Stimulated activated naive CD8-positive, alpha-beta T cell treated with anti-CD3 and anti-CD28 coated beads, Interleukin-15, amount 100 ng/mL, for 72 hours (primary cell): ENCODE results near the gene FUT1.
"Not testable (repeated sequence)": the region's sequence is repeated elsewhere in the genome, so short reads cannot be mapped to it uniquely, and the experiment has no call there.

Source experiments
- ATAC-seq: fragments of 150-1000 bp; cut with Tn5 transposase; 2 replicates; pipeline ENCODE4 v1.10.0; 2021; ENCODE audit warnings: mild to moderate bottlenecking, moderate library complexity
- DNase-seq, 2 donors: peaks; one replicate each; pipeline ENCODE4 v3.0.0; 2021 to 2022
- H3K27ac Mint-ChIP-seq, 2 donors: one replicate each; pipeline ENCODE4 v1.8.0; 2022; ENCODE audit warnings: mild to moderate bottlenecking in 2 of 2, mixed read lengths in 2 of 2, moderate library complexity in 2 of 2
- H3K27me3 Mint-ChIP-seq: one replicate; pipeline ENCODE4 v1.8.0; 2022; ENCODE audit warnings: mixed read lengths
- H3K4me1 Mint-ChIP-seq: one replicate; pipeline ENCODE4 v1.8.0; 2022; ENCODE audit warnings: mild to moderate bottlenecking, mixed read lengths
- H3K4me3 Mint-ChIP-seq, 2 donors: one replicate each; pipeline ENCODE4 v1.8.0; 2022; ENCODE audit warnings: mild to moderate bottlenecking in 2 of 2, mixed read lengths in 2 of 2, moderate library complexity in 1 of 2
- H3K9me3 Mint-ChIP-seq, 2 donors: one replicate each; pipeline ENCODE4 v1.8.0; 2022; ENCODE audit warnings: mixed read lengths in 2 of 2

Gene FUT1

GRCh38 chr19:48737360-48737998, 15.0 kb downstream of the FUT1 start:
- no peak for ATAC-seq
- Mint-ChIP-seq H3K4me1 (peaks cover 36% of the 10 kb centered on the region), H3K4me3 (no peak overlapping the region), H3K27me3 (peaks cover 27% of the 10 kb centered on the region), H3K27ac (no peak overlapping the region), H3K9me3 (no peaks in the 10 kb centered on the region)
- DNase-seq = no peak

- no peak for ATAC-seq
- Mint-ChIP-seq H3K27ac (no peak overlapping the region), H3K9me3 (no peaks in the 10 kb centered on the region), H3K4me1 (peaks cover 20% of the 10 kb centered on the region), H3K4me3 (no peak overlapping the region), H3K27me3 (peaks cover 8% of the 10 kb centered on the region)
- no peak for DNase-seq
These were observed 17.3 kb downstream of the FUT1 start for GRCh38 chr19:48735031-48735615.

GRCh38 chr19:48734625-48735024, 17.8 kb downstream of the FUT1 start:
- ATAC-seq (no peak), DNase-seq (no peak)
- Mint-ChIP-seq H3K9me3 (no peaks in the 10 kb centered on the region), H3K4me1 (peaks cover 16% of the 10 kb centered on the region), H3K4me3 (no peak overlapping the region), H3K27me3 (peaks cover 3% of the 10 kb centered on the region), H3K27ac (no peak overlapping the region)

- Mint-ChIP-seq H3K27me3 (no peaks in the 10 kb centered on the region), H3K4me1 (peaks cover 6% of the 10 kb centered on the region), H3K4me3 (no peak overlapping the region), H3K27ac (no peak overlapping the region), H3K9me3 (peaks cover 8% of the 10 kb centered on the region in 2 donors)
- DNase-seq (no peak), ATAC-seq (no peak)
These were observed 21.0 kb downstream of the FUT1 start for GRCh38 chr19:48731452-48731851.

GRCh38 chr19:48728911-48729664, 23.4 kb downstream of the FUT1 start:
- DNase-seq = no peak
- peaks cover 23 to 24% of the 10 kb centered on the region in 2 donors for H3K9me3 Mint-ChIP-seq
- no peaks in the 10 kb centered on the region for H3K27me3 Mint-ChIP-seq
- no peak overlapping the region for H3K4me3 Mint-ChIP-seq
- H3K27ac Mint-ChIP-seq = peak overlapping the region in 1 of 2 donors; percentile 93
- H3K4me1 Mint-ChIP-seq = peaks cover 24% of the 10 kb centered on the region
- ATAC-seq = peak; percentile 33

- Mint-ChIP-seq H3K27ac (peak overlapping the region in 1 of 2 donors; percentile 87), H3K9me3 (peaks cover 23 to 24% of the 10 kb centered on the region in 2 donors), H3K4me3 (peak overlapping the region; percentile 59 to 61), H3K27me3 (no peaks in the 10 kb centered on the region), H3K4me1 (peaks cover 31% of the 10 kb centered on the region)
- peak; percentile 83 for ATAC-seq
- peak in 1 of 2 donors; percentile 39 for DNase-seq
These were observed 25.9 kb downstream of the FUT1 start for GRCh38 chr19:48726556-48726955.

DNA sequence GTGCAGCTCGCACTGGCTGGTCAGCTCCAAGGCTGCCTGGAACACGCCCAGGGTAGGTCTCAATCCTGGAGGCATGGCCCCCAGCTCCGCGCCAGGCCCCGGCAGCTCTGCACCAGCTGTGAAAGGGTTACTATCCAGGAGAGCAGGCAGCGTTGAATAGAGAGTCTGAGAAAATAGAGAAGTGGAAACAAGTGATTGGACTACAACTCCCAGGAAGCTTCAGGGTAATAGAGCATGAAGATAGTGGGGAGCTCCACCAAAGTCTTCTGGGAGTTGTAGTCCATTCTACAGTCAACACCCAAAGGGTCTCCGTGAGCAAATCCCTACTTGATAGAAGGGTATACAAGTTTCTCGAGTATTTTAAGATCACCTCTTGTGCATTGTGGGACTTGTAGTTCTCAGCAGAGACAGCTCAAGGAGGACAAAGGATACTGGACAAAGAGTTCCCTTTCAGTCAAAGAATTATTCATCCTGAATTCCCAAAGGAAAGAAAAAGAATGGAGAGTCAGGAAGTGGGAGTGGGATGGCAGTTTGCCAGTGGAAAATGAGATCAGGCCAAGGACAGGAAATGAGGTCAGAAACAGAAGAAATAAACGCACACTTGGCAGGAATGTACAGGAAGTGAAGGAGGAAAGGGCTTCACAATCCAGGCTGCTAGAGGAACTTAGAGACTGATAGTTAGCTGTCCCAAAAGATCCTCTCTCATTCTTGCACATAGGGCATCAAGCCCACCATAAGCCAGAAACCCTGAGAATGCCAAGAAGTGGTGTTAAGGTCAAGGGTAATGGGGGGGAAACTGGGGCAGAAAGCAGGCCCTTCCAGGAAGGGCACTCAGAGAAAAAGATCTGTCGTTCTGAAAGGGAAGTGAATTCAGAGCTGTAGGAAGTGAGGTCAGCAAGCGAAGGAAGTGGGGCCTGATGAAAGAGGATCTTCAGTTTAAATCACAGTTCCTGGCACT, 27.4 kb downstream of the FUT1 start:
- Mint-ChIP-seq H3K27me3 (no peaks in the 10 kb centered on the region), H3K4me1 (peaks cover 45% of the 10 kb centered on the region), H3K27ac (peak overlapping the region; percentile 83 to 97), H3K9me3 (peaks cover 23 to 24% of the 10 kb centered on the region in 2 donors), H3K4me3 (peak overlapping the region; percentile 60 to 81)
- DNase-seq (no peak), ATAC-seq (peak; percentile 47)

GRCh38 chr19:48722196-48722708, 30.2 kb downstream of the FUT1 start:
- DNase-seq (no peak), ATAC-seq (no peak)
- H3K4me1 Mint-ChIP-seq = peaks cover 54% of the 10 kb centered on the region
- H3K27ac Mint-ChIP-seq = no peak overlapping the region
- peak overlapping the region in 1 of 2 donors; percentile 26 for H3K4me3 Mint-ChIP-seq
- no peaks in the 10 kb centered on the region for H3K27me3 Mint-ChIP-seq
- peaks cover 23 to 24% of the 10 kb centered on the region in 2 donors for H3K9me3 Mint-ChIP-seq

DNA sequence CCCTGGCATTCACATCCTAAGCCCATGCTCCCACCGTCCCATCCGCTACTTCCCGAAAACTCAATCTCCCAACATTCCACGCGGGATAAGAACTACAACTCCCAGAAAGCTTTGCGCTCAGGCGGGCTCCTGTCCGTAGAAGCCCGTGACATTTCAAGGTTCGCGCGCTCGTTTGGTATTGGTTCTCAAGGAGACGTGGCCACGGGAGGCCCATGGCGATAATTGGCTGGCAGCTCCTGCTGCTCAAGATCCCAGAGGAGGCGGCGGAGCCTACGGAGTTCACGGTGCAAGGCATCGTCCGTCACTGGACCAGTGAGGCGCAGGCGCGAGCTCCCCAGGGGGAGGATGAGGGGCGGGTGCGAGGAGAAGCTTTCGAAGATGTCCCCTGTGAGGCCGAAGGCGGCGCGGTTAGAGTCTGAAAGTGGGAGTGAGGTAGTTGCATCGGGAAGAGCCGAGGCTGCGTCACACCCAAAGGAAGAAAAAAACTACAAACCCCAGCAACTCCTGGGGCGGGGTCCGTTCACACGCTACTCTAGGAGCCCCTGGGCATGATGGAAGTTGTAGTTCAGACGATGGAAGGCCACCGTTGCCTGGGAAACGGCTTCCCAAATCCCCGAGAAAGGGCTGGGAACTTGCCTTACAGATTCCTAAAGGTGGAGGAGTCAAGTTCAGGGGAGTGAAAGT, 31.7 kb downstream of the FUT1 start:
- peak; percentile 92 to 95 for DNase-seq
- H3K27me3 Mint-ChIP-seq = no peaks in the 10 kb centered on the region
- H3K4me3 Mint-ChIP-seq = peak overlapping the region; percentile 87 to 88
- H3K9me3 Mint-ChIP-seq = peaks cover 10 to 12% of the 10 kb centered on the region in 2 donors
- ATAC-seq = peak; percentile 95
- H3K27ac Mint-ChIP-seq = peak overlapping the region; percentile 93 to 97
- peaks cover 43% of the 10 kb centered on the region for H3K4me1 Mint-ChIP-seq

DNA sequence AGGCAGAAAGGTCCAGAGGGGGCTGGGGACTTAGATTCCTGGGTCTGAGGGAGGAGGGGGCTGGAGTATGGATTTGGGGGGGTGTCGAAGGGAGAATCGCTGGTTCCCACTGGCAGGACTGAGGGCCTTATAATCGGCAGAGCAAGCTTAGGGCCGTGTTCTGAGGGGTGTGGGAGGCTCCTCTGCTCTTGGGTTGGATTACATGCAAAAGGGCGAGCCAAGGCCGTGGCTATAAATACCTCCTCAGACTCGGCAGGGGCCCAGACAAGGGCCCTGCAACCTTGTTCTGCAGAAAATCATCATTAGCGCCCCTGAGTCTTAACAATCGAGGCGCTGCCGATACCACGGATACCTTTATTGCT, 32.2 kb downstream of the FUT1 start:
- Mint-ChIP-seq H3K4me1 (peaks cover 41% of the 10 kb centered on the region), H3K9me3 (peaks cover 5 to 7% of the 10 kb centered on the region in 2 donors), H3K4me3 (peak overlapping the region; percentile 87 to 88), H3K27me3 (no peaks in the 10 kb centered on the region), H3K27ac (peak overlapping the region in 1 of 2 donors; percentile 97)
- DNase-seq (no peak), ATAC-seq (peak; percentile 47)

- H3K27ac Mint-ChIP-seq = peak within 1 kb of the TSS; percentile 93 to 97
- peaks cover 0 to under 1% of the 10 kb centered on the region in 2 donors for H3K9me3 Mint-ChIP-seq
- ATAC-seq (no peak), DNase-seq (no peak)
- H3K27me3 Mint-ChIP-seq = no peaks in the 10 kb centered on the region
- peaks cover 41% of the 10 kb centered on the region for H3K4me1 Mint-ChIP-seq
- H3K4me3 Mint-ChIP-seq = peak within 1 kb of the TSS; percentile 87 to 88
These were observed 32.9 kb downstream of the FUT1 start, which contains the start of gene MAMSTR for GRCh38 chr19:48719263-48720171. MAMSTR (minus strand) TSS chr19:48719725; CDS start chr19:48719031, 694 bp downstream.

DNA sequence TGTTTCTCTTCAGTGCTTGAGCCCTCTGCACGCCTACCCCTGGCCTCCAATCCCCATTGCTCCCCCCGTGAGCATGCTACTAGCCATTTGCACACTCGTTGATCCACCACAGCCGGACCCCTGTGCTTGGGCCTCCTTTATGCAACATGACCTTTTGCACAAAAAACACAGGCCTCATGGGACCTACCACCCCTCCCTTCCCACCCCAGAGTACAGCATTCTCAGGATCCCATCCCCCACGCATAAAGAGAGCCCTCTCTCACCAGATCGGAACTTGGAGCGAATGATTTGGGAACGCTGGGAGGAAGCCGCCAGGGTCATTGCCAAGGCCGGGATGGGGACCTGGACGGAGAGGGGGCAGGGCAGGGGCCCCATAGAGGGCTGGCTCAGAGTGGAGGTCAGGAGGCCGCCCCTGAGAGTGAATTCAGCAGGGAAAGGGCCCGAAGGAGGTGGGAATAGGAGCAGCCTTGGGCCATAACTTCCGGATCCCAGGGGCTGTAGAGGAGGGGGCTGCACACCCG, 33.7 kb downstream of the FUT1 start:
- Mint-ChIP-seq H3K4me3 (no peak overlapping the region), H3K9me3 (no peaks in the 10 kb centered on the region), H3K27ac (no peak overlapping the region), H3K27me3 (no peaks in the 10 kb centered on the region), H3K4me1 (peaks cover 42% of the 10 kb centered on the region)
- DNase-seq (no peak), ATAC-seq (no peak)

DNA sequence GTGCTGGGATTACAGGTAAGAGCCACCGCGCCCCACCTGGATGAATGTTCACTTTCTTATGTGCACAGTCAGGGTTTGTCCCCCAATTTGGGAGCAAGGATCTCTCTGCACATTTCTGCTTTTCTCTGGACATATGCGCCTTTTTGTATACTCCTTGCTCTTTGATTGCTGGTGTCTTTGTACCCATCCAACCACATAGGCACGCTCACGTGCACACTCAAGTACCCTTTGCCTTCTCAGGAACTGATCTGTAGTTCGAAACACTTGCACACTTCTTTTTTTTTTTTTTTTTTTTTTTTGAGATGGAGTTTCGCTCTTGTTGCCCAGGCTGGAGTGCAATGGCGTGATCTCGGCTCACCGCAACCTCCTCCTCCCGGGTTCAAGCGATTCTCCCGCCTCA, 34.3 kb downstream of the FUT1 start:
- H3K4me1 Mint-ChIP-seq = peaks cover 48% of the 10 kb centered on the region
- H3K4me3 Mint-ChIP-seq, H3K27ac Mint-ChIP-seq: not testable (repeated sequence)

More for the DNA sequence above, 34.3 kb downstream of the FUT1 start:
- H3K27me3 Mint-ChIP-seq, DNase-seq, ATAC-seq, H3K9me3 Mint-ChIP-seq: not testable (repeated sequence)
